ENCODE measurements around the gene KLHL41.
A peak's percentile ranks its signal among the peaks of the same experiment; 100 is the strongest.
"Not testable (repeated sequence)": the region's sequence is repeated elsewhere in the genome, so short reads cannot be mapped to it uniquely, and the experiment has no call there.

KLHL41 gene

GRCh38 chr2:169486487-169486886, 23.0 kb upstream of the KLHL41 start:
- H3K36me3 Mint-ChIP-seq = peaks cover 5 to 19% of the 10 kb centered on the region in 2 donors

DNA sequence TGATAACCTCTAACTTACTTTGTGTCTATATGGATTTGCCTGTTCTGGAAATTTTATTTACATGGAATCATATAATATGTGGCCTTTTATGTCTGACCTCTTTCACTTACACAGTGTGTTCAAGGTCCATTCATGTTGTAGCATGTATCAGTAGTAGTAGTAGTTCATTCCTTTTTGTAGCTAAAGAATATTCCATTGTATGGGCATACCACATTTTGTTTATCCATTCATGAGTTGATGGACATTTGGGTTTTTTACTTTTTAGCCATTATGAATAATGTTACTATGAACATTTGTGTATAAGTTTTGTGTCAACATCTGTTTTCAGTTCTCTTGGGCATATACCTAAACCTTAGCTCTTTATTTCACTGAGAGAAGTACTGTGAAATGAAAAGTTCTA, 18.7 kb upstream of the KLHL41 start:
- H3K27ac Mint-ChIP-seq = no peak overlapping the region
- H3K4me1 Mint-ChIP-seq = no peaks in the 10 kb centered on the region
- peaks cover 0 to 1% of the 10 kb centered on the region in 2 donors for H3K9me3 Mint-ChIP-seq
- DNase-seq = no peak
- peaks cover 2 to 4% of the 10 kb centered on the region in 2 donors for H3K36me3 Mint-ChIP-seq
- H3K27me3 Mint-ChIP-seq = no peaks in the 10 kb centered on the region
- no peak overlapping the region for H3K4me3 Mint-ChIP-seq
- no peak for ATAC-seq (replicated peaks)

More at GRCh38 chr2:169486487-169486886, 23.0 kb upstream of the KLHL41 start:
- peaks cover 0 to 1% of the 10 kb centered on the region in 2 donors for H3K9me3 Mint-ChIP-seq
- no peak overlapping the region for H3K4me3 Mint-ChIP-seq
- DNase-seq = no peak
- ATAC-seq (replicated peaks) = no peak
- no peaks in the 10 kb centered on the region for H3K27me3 Mint-ChIP-seq
- no peak overlapping the region for H3K27ac Mint-ChIP-seq
- H3K4me1 Mint-ChIP-seq = no peaks in the 10 kb centered on the region

- no peak overlapping the region for H3K4me3 Mint-ChIP-seq
- peaks cover 2 to 4% of the 10 kb centered on the region in 2 donors for H3K36me3 Mint-ChIP-seq
- peaks cover 0 to 1% of the 10 kb centered on the region in 2 donors for H3K9me3 Mint-ChIP-seq
- ATAC-seq (replicated peaks) (no peak), DNase-seq (no peak)
- no peaks in the 10 kb centered on the region for H3K27me3 Mint-ChIP-seq
- no peak overlapping the region for H3K27ac Mint-ChIP-seq
- H3K4me1 Mint-ChIP-seq = no peaks in the 10 kb centered on the region
Observed at GRCh38 chr2:169491378-169491777, 18.1 kb upstream of the KLHL41 start.

- Mint-ChIP-seq H3K4me1 (no peaks in the 10 kb centered on the region), H3K27me3 (no peaks in the 10 kb centered on the region), H3K27ac (no peak overlapping the region), H3K9me3 (peaks cover 0 to 1% of the 10 kb centered on the region in 2 donors), H3K4me3 (no peak overlapping the region), H3K36me3 (peaks cover 2 to 4% of the 10 kb centered on the region in 2 donors)
- ATAC-seq (replicated peaks) (no peak), DNase-seq (no peak)
Observed at GRCh38 chr2:169493360-169493759, 16.1 kb upstream of the KLHL41 start.

DNA sequence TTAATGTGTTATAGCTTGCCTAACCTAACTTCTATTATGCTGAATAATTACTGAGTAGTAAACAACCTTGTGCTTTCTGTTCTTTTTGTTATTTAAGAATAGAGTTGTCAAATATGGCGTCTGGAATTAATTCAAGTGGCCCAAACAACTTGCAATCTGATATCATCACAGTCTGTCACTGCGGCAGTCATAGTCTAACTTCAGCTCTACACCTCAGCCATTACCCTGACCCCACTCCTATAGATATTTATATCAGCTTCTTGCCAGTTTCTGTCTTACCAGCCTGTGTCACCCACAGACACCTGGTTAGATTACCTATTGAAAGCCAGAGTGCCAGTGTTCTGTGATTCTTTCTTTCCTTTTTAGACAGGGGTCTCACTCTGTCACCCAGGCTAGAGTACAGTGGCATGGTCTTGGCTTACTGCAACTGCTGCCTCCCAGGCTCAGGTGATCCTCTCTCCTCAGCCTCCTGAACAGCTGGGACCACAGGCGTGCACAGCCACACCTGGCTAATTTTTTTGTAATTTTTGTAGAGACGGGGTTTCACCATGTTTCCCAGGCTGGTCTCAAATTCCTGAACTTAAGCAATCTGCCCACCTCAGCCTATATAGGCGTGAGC, 14.1 kb upstream of the KLHL41 start:
- Mint-ChIP-seq H3K4me3 (no peak overlapping the region), H3K27me3 (no peaks in the 10 kb centered on the region), H3K4me1 (no peaks in the 10 kb centered on the region), H3K27ac (no peak overlapping the region), H3K36me3 (peaks cover 2 to 4% of the 10 kb centered on the region in 2 donors), H3K9me3 (peaks cover 0 to 1% of the 10 kb centered on the region in 2 donors)
- DNase-seq = no peak
- ATAC-seq (replicated peaks) = no peak

- no peaks in the 10 kb centered on the region for H3K9me3 Mint-ChIP-seq
- H3K4me3 Mint-ChIP-seq = no peak overlapping the region
- no peak for ATAC-seq (replicated peaks)
- peaks cover 0 to 6% of the 10 kb centered on the region in 2 donors for H3K4me1 Mint-ChIP-seq
- no peak for DNase-seq
- H3K27ac Mint-ChIP-seq = no peak overlapping the region
- H3K27me3 Mint-ChIP-seq = no peaks in the 10 kb centered on the region
- peaks cover 2 to 9% of the 10 kb centered on the region in 2 donors for H3K36me3 Mint-ChIP-seq
Observed at GRCh38 chr2:169504651-169505050, 4.9 kb upstream of the KLHL41 start.

DNA sequence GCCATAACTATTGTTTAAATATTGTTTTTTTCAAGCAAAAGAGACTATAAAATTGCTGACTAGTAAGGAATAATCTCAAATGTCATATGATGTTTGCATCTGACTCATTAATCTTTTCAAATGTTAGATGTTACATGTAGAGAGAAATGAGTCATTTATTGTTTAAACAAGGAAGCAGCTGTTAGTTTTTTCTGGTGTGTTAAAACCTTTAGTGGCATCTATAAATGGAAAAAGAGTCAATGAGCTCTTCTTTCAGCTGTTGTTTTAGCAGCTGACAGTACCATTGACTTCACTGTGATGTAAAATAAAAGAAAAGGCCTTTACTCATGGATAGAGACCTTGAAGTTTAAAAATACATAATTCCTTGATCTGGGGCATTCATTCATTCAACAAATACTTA, 1.8 kb upstream of the KLHL41 start:
- Mint-ChIP-seq H3K4me3 (no peak overlapping the region), H3K36me3 (peaks cover 2 to 12% of the 10 kb centered on the region in 2 donors), H3K9me3 (no peaks in the 10 kb centered on the region), H3K27ac (no peak overlapping the region), H3K27me3 (no peaks in the 10 kb centered on the region), H3K4me1 (peaks cover 0 to 6% of the 10 kb centered on the region in 2 donors)
- no peak for DNase-seq
- peak; percentile 39 to 42 for ATAC-seq (replicated peaks)

DNA sequence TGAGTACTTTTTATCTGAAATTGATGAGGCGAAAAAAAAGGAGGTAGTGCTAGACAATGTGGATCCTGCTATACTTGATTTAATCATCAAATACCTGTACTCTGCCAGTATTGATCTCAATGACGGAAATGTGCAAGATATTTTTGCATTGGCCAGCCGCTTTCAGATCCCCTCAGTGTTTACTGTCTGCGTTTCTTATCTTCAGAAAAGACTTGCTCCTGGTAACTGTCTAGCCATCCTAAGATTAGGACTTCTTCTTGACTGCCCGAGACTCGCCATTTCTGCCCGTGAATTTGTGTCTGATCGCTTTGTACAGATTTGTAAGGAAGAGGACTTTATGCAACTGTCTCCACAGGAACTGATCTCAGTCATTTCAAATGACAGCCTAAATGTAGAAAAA, 453 bp downstream of the KLHL41 start:
- H3K4me3 Mint-ChIP-seq = no peak overlapping the region
- H3K27ac Mint-ChIP-seq = no peak overlapping the region
- peaks cover 2 to 9% of the 10 kb centered on the region in 2 donors for H3K36me3 Mint-ChIP-seq
- H3K9me3 Mint-ChIP-seq = no peaks in the 10 kb centered on the region
- no peaks in the 10 kb centered on the region for H3K27me3 Mint-ChIP-seq
- DNase-seq (no peak), ATAC-seq (replicated peaks) (no peak)
- peaks cover 0 to 6% of the 10 kb centered on the region in 2 donors for H3K4me1 Mint-ChIP-seq

- Mint-ChIP-seq H3K27ac (no peak overlapping the region), H3K4me3 (no peak overlapping the region), H3K27me3 (no peaks in the 10 kb centered on the region), H3K36me3 (peaks cover 3 to 4% of the 10 kb centered on the region in 2 donors), H3K9me3 (no peaks in the 10 kb centered on the region), H3K4me1 (peaks cover 0 to 6% of the 10 kb centered on the region in 2 donors)
- ATAC-seq (replicated peaks) (no peak), DNase-seq (no peak)
Observed at GRCh38 chr2:169510496-169510895, 994 bp downstream of the KLHL41 start.

DNA sequence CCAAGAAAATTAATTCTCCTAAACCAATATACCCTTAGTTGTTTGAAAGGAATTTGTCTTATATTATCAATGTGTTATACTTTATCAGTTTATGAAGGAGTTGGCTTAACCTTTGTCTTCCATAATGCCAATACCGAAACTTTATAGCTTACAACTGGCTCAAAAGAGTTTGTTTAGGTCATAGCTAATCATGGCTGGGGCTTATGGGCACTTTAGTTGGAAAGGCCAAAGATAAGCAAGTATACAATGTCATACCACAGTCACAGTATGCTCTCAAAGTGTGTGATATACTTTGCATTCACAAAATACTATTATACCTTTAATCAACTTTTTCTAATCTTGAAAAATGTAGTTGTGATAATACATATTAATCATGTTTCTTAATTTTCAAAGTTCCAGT, 2.3 kb downstream of the KLHL41 start:
- Mint-ChIP-seq H3K36me3 (peaks cover 3% of the 10 kb centered on the region in 2 donors), H3K27ac (no peak overlapping the region), H3K9me3 (no peaks in the 10 kb centered on the region), H3K4me1 (peaks cover 0 to 6% of the 10 kb centered on the region in 2 donors), H3K27me3 (no peaks in the 10 kb centered on the region), H3K4me3 (no peak overlapping the region)
- no peak for ATAC-seq (replicated peaks)
- no peak for DNase-seq

- H3K36me3 Mint-ChIP-seq = peaks cover 3% of the 10 kb centered on the region in 2 donors
- no peak for DNase-seq
- peaks cover 0 to 6% of the 10 kb centered on the region in 2 donors for H3K4me1 Mint-ChIP-seq
- H3K27ac Mint-ChIP-seq = no peak overlapping the region
- ATAC-seq (replicated peaks) = no peak
- H3K27me3 Mint-ChIP-seq = no peaks in the 10 kb centered on the region
- H3K4me3 Mint-ChIP-seq = no peak overlapping the region
- no peaks in the 10 kb centered on the region for H3K9me3 Mint-ChIP-seq
Observed at GRCh38 chr2:169512525-169512924, 3.0 kb downstream of the KLHL41 start.

- no peak for DNase-seq
- no peak for ATAC-seq (replicated peaks)
- Mint-ChIP-seq H3K9me3 (no peaks in the 10 kb centered on the region), H3K36me3 (peaks cover 3% of the 10 kb centered on the region in 2 donors), H3K4me3 (no peak overlapping the region), H3K27ac (no peak overlapping the region), H3K4me1 (peaks cover 0 to under 1% of the 10 kb centered on the region in 2 donors), H3K27me3 (no peaks in the 10 kb centered on the region)
Observed at GRCh38 chr2:169513094-169513493, 3.6 kb downstream of the KLHL41 start.

DNA sequence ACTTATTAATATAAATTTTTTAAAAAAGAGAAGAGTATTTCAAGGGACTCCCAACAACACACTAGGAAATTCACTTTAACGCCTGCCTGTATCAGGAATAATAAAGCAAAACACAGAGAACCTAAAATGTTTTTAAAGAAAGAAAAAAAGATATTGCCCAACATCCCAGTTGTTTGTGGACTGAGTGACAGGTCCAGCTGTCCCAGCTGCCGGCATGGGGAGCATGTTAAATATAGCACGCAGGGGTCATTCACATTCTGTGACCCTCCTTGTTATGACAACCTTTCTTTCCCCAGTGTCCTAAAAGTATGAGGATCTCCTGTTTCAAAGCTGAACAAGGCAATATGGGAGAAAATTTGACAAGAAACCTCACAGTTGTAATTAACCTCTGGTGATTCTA, 4.4 kb downstream of the KLHL41 start:
- peaks cover 3% of the 10 kb centered on the region in 2 donors for H3K36me3 Mint-ChIP-seq
- no peaks in the 10 kb centered on the region for H3K4me1 Mint-ChIP-seq
- H3K27me3 Mint-ChIP-seq = no peaks in the 10 kb centered on the region
- no peak for ATAC-seq (replicated peaks)
- no peak overlapping the region for H3K27ac Mint-ChIP-seq
- no peaks in the 10 kb centered on the region for H3K9me3 Mint-ChIP-seq
- H3K4me3 Mint-ChIP-seq = no peak overlapping the region
- no peak for DNase-seq

DNA sequence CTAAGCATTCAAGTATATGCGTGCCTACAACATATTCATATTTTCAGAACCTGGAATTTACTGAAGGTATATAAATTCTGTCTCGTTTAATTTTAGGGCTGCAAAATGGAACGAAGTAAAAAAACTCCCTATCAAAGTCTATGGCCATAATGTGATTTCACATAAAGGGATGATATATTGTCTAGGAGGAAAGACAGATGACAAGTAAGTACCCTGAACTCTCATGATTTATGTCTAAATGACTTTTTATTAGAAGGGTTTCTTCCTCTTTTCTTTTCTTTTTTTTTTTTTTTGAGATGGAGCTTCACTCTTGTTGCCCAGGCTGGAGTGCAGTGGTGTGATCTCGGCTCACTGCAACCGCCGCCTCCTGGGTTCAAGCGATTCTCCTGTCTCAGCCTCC, 5.3 kb downstream of the KLHL41 start:
- H3K4me3 Mint-ChIP-seq; H3K9me3 Mint-ChIP-seq; H3K27ac Mint-ChIP-seq; H3K36me3 Mint-ChIP-seq; ATAC-seq (replicated peaks); DNase-seq; H3K27me3 Mint-ChIP-seq; H3K4me1 Mint-ChIP-seq: not testable (repeated sequence)

GRCh38 chr2:169516488-169516995, 7.0 kb downstream of the KLHL41 start:
- H3K27me3 Mint-ChIP-seq; DNase-seq; H3K4me3 Mint-ChIP-seq; H3K36me3 Mint-ChIP-seq; ATAC-seq (replicated peaks); H3K4me1 Mint-ChIP-seq; H3K9me3 Mint-ChIP-seq; H3K27ac Mint-ChIP-seq: not testable (repeated sequence)

Measured in stimulated activated naive B cell treated with anti-CD40 and anti-IgM and Interleukin-4, amounts not matched to agents 10 μg/mL and 1 μg/mL and 100 μg/mL, for 72 hours (primary cell).